GM23338 (cell line): Measurements from ENCODE around the gene NOP9. TPM values are rescaled to one million over a fixed set of nuclear protein-coding genes. Genes with fewer than 3 reads are reported as not detected.

ENCODE experiments used
- ATAC-seq: fragments of 200-7000 bp; cut with Tn5 transposase; 3 replicates; pipeline ENCODE4 v1.9.1; 2020
- DNase-seq: peaks from one replicate; pipeline ENCODE4 v3.0.0-alpha.2; 2015; ENCODE audit warnings: low spot score
- H2AFZ ChIP-seq: fragments of 200-600 bp; sonication (generic); 2 replicates; pipeline ENCODE4 v1.8.0; 2016; ENCODE audit warnings: antibody characterized with exemption, mild to moderate bottlenecking, moderate library complexity
- H3F3A ChIP-seq: fragments of 200-600 bp; sonication (generic); replicated peaks from 2 replicates; pipeline ENCODE4 v1.8.0; 2017; ENCODE audit warnings: antibody characterized with exemption, mixed run types, low read depth
- H3K27ac ChIP-seq: fragments of 200-600 bp; sonication (generic); 2 replicates; pipeline ENCODE4 v1.6.1; 2016; ENCODE audit warnings: low read depth
- H3K27me3 ChIP-seq: fragments of 200-600 bp; sonication (generic); 2 replicates; pipeline ENCODE4 v1.8.0; 2016; ENCODE audit warnings: mild to moderate bottlenecking, mixed run types, moderate library complexity; ENCODE audit not compliant: insufficient read depth
- H3K36me3 ChIP-seq: fragments of 200-600 bp; sonication (generic); 2 replicates; pipeline ENCODE4 v1.8.0; 2016; ENCODE audit warnings: mild to moderate bottlenecking; ENCODE audit not compliant: insufficient read depth
- H3K4me1 ChIP-seq: fragments of 200-600 bp; sonication (generic); 2 replicates; pipeline ENCODE4 v1.8.0; 2016; ENCODE audit warnings: mild to moderate bottlenecking, moderate library complexity; ENCODE audit not compliant: insufficient read depth
- H3K4me2 ChIP-seq: fragments of 200-600 bp; sonication (generic); 2 replicates; pipeline ENCODE4 v1.7.1; 2017; ENCODE audit warnings: mixed run types
- H3K4me3 ChIP-seq: fragments of 200-600 bp; sonication (generic); 2 replicates; pipeline ENCODE4 v1.6.1; 2016; ENCODE audit warnings: mixed run types
- H3K79me2 ChIP-seq: fragments of 200-600 bp; sonication (generic); replicated peaks from 2 replicates; pipeline ENCODE4 v1.8.0; 2017; ENCODE audit warnings: mild to moderate bottlenecking; ENCODE audit not compliant: insufficient read depth
- H3K9me2 ChIP-seq: fragments of 200-600 bp; sonication (generic); 2 replicates; pipeline ENCODE4 v1.8.0; 2017; ENCODE audit not compliant: insufficient read depth
- H4K20me1 ChIP-seq: fragments of 200-600 bp; sonication (generic); replicated peaks from 2 replicates; pipeline ENCODE4 v1.8.0; 2017; ENCODE audit warnings: mild to moderate bottlenecking; ENCODE audit not compliant: insufficient read depth
- H3K27ac Mint-ChIP-seq: 2 replicates; pipeline ENCODE4 v1.8.0; 2020; ENCODE audit warnings: inconsistent platforms, mild to moderate bottlenecking, moderate library complexity, mixed read lengths
- H3K27me3 Mint-ChIP-seq: 3 replicates; pipeline ENCODE4 v1.8.0; 2022; ENCODE audit warnings: low read depth, mild to moderate bottlenecking, moderate library complexity, mixed read lengths, inconsistent platforms; ENCODE audit not compliant: insufficient read depth, poor library complexity
- H3K36me3 Mint-ChIP-seq: 3 replicates; pipeline ENCODE4 v1.8.0; 2021; ENCODE audit warnings: low read depth, mild to moderate bottlenecking, inconsistent platforms, moderate library complexity, mixed read lengths
- H3K4me1 Mint-ChIP-seq: 3 replicates; pipeline ENCODE4 v1.8.0; 2020; ENCODE audit warnings: mild to moderate bottlenecking, inconsistent platforms, mixed read lengths
- H3K4me3 Mint-ChIP-seq: 3 replicates; pipeline ENCODE4 v1.8.0; 2021; ENCODE audit warnings: moderate library complexity, mild to moderate bottlenecking, inconsistent platforms, mixed read lengths
- H3K9me3 Mint-ChIP-seq: 3 replicates; pipeline ENCODE4 v1.8.0; 2020; ENCODE audit warnings: moderate library complexity, mild to moderate bottlenecking, inconsistent platforms, mixed read lengths
- EZH2 ChIP-seq: fragments of 200-600 bp; sonication (generic); IDR thresholded peaks from one replicate; pipeline ENCODE4 v1.8.0; 2017; ENCODE audit warnings: antibody characterized with exemption, mild to moderate bottlenecking, low read depth; ENCODE audit not compliant: unreplicated experiment
- NANOG ChIP-seq: IDR thresholded peaks from 2 replicates; pipeline ENCODE4 v1.6.1; 2016; ENCODE audit warnings: antibody characterized with exemption, borderline replicate concordance
- POLR2AphosphoS5 ChIP-seq: IDR thresholded peaks from 2 replicates; pipeline ENCODE4 v1.6.1; 2016; ENCODE audit warnings: antibody characterized with exemption, low read depth
- STAT1 ChIP-seq: IDR thresholded peaks from one replicate; pipeline ENCODE4 v1.6.1; 2016; ENCODE audit warnings: antibody characterized with exemption; ENCODE audit not compliant: unreplicated experiment
- ZNF462 ChIP-seq: fragments of 250-450 bp; sonication (Bioruptor Pico); IDR thresholded peaks from 2 replicates; pipeline ENCODE4 v1.5.0; 2020; ENCODE audit warnings: mild to moderate bottlenecking, moderate library complexity
- polyA plus RNA-seq: library from polyadenylated mRNA; unstranded; fragments of >200 nt; fragmentation: Nextera tagmentation; extraction: Ambion mirVana; gene quantifications from 2 replicates; pipeline ENCODE4 v1.2.1, GENCODE V29; 2016
- small RNA-seq: library from RNA; depleted of rRNA; stranded (forward); fragments of <200 nt; gene quantifications from one replicate; pipeline ENCODE3, GENCODE V24; 2014; ENCODE audit warnings: low replicate concordance
- total RNA-seq: library from RNA; depleted of rRNA; stranded (reverse); fragments of >200 nt; shearing (Covaris generic); gene quantifications from 2 replicates; pipeline ENCODE4 v1.2.3, GENCODE V29; 2014; rRNA removed

The NOP9 gene
- total and polyA plus RNA-seq, 2 experiments from 2014 or later, result 7.9 to 32.8 TPM

GRCh38 chr14:24356208-24356607 is 56.6 kb downstream of the NOP9 start:
- H3K4me1 ChIP-seq, result no peaks in the 10 kb centered on the region
- H3K4me2 ChIP-seq, result no peak overlapping the region
- no peak overlapping the region for H3K4me3 ChIP-seq
- peaks cover 22% of the 10 kb centered on the region for H3K27me3 Mint-ChIP-seq
- no peak overlapping the region for H3K27ac Mint-ChIP-seq
- no peak overlapping the region for H3K4me3 Mint-ChIP-seq
- H3K27me3 ChIP-seq, result peaks cover 59% of the 10 kb centered on the region
- TF ChIP-seq EZH2, result no peak
- TF ChIP-seq ZNF462, result no peak
- no peak for TF ChIP-seq STAT1
- no peak for TF ChIP-seq NANOG
- no peak for TF ChIP-seq POLR2AphosphoS5
- H3K36me3 Mint-ChIP-seq, result no peaks in the 10 kb centered on the region
- H2AFZ ChIP-seq, result no peak overlapping the region
- H3K27ac ChIP-seq, result no peak overlapping the region
- no peaks in the 10 kb centered on the region for H3K36me3 ChIP-seq
- ATAC-seq (no peak), DNase-seq (no peak)
- H3K4me1 Mint-ChIP-seq, result no peaks in the 10 kb centered on the region
- H3K79me2 ChIP-seq, result no peaks in the 10 kb centered on the region
- H3K9me2 ChIP-seq, result no peaks in the 10 kb centered on the region
- no peaks in the 10 kb centered on the region; the same call in 1 of the 2 replicates for H4K20me1 ChIP-seq
- H3F3A ChIP-seq, result no peaks in the 10 kb centered on the region
- H3K9me3 Mint-ChIP-seq, result no peaks in the 10 kb centered on the region; the same call in 2 of the 3 replicates

Small RNAs within 50 kb of the gene (small RNA-seq; reads per million reads assigned to genes)
- gene RF00026, result not detected

Other genes with a start within 250 kb of the NOP9 start
Only the 30 nearest of the 34 such genes appear.
- gene DCAF11, start 185.1 kb upstream of the NOP9 start, total RNA-seq, result 78.7 and 93.2 TPM in 2 replicates
- gene DCAF11, start 185.1 kb upstream of the NOP9 start, polyA plus RNA-seq, result 18.6 and 19.0 TPM in 2 replicates
- 2.2 and 5.2 TPM in 2 replicates for gene NRL, start 184.9 kb upstream of the NOP9 start, total RNA-seq
- 1.4 and 1.8 TPM in 2 replicates for gene NRL, start 184.9 kb upstream of the NOP9 start, polyA plus RNA-seq
- not detected in 2 replicates for gene FITM1, start 169.2 kb upstream of the NOP9 start, total RNA-seq
- gene FITM1, start 169.2 kb upstream of the NOP9 start, polyA plus RNA-seq, result 0.53 and 0.57 TPM in 2 replicates
- 53.9 and 61.1 TPM in 2 replicates for gene PSME1, start 163.7 kb upstream of the NOP9 start, total RNA-seq
- 215 and 220 TPM in 2 replicates for gene PSME1, start 163.7 kb upstream of the NOP9 start, polyA plus RNA-seq
- gene EMC9, start 158.3 kb upstream of the NOP9 start, total RNA-seq, result 20.1 and 30.0 TPM in 2 replicates
- 64.2 and 64.9 TPM in 2 replicates for gene EMC9, start 158.3 kb upstream of the NOP9 start, polyA plus RNA-seq
- gene PSME2, start 153.2 kb upstream of the NOP9 start, total RNA-seq, result 54.0 and 59.9 TPM in 2 replicates
- 246 and 259 TPM in 2 replicates for gene PSME2, start 153.2 kb upstream of the NOP9 start, polyA plus RNA-seq
- gene RNF31, start 152.4 kb upstream of the NOP9 start, total RNA-seq, result 54.8 and 86.4 TPM in 2 replicates
- 84.1 and 87.4 TPM in 2 replicates for gene RNF31, start 152.4 kb upstream of the NOP9 start, polyA plus RNA-seq
- 8.2 and 9.2 TPM in 2 replicates for gene IRF9, start 138.6 kb upstream of the NOP9 start, total RNA-seq
- gene IRF9, start 138.6 kb upstream of the NOP9 start, polyA plus RNA-seq, result 8.4 and 11.1 TPM in 2 replicates
- gene REC8, start 127.8 kb upstream of the NOP9 start, total RNA-seq, result 23.6 and 25.7 TPM in 2 replicates
- 36.8 and 38.8 TPM in 2 replicates for gene REC8, start 127.8 kb upstream of the NOP9 start, polyA plus RNA-seq
- 84.2 and 105 TPM in 2 replicates for gene IPO4, start 111.0 kb upstream of the NOP9 start, total RNA-seq
- gene IPO4, start 111.0 kb upstream of the NOP9 start, polyA plus RNA-seq, result 34.2 and 34.3 TPM in 2 replicates
- gene TM9SF1, start 104.4 kb upstream of the NOP9 start, total RNA-seq, result 25.6 and 27.5 TPM in 2 replicates
- 10.7 and 12.6 TPM in 2 replicates for gene TM9SF1, start 104.4 kb upstream of the NOP9 start, polyA plus RNA-seq
- 0.66 and 1.0 TPM in 2 replicates for gene TSSK4, start 94.2 kb upstream of the NOP9 start, total RNA-seq
- 0.70 and 0.84 TPM in 2 replicates for gene TSSK4, start 94.2 kb upstream of the NOP9 start, polyA plus RNA-seq
- gene CHMP4A, start 86.4 kb upstream of the NOP9 start, total RNA-seq, result 10.6 and 19.3 TPM in 2 replicates
- gene CHMP4A, start 86.4 kb upstream of the NOP9 start, polyA plus RNA-seq, result 30.1 and 36.9 TPM in 2 replicates
- gene MDP1, start 83.8 kb upstream of the NOP9 start, total RNA-seq, result 9.6 and 9.8 TPM in 2 replicates
- gene MDP1, start 83.8 kb upstream of the NOP9 start, polyA plus RNA-seq, result 24.7 and 31.1 TPM in 2 replicates
- gene NEDD8, start 67.5 kb upstream of the NOP9 start, total RNA-seq, result 130 and 172 TPM in 2 replicates
- 401 and 418 TPM in 2 replicates for gene NEDD8, start 67.5 kb upstream of the NOP9 start, polyA plus RNA-seq
- gene GMPR2, start 66.9 kb upstream of the NOP9 start, total RNA-seq, result 60.6 and 67.0 TPM in 2 replicates
- 70.6 TPM in 2 replicates for gene GMPR2, start 66.9 kb upstream of the NOP9 start, polyA plus RNA-seq
- 24.6 and 36.0 TPM in 2 replicates for gene TINF2, start 57.2 kb upstream of the NOP9 start, total RNA-seq
- gene TINF2, start 57.2 kb upstream of the NOP9 start, polyA plus RNA-seq, result 22.0 and 24.1 TPM in 2 replicates
- 0.39 and 0.63 TPM in 2 replicates for gene TGM1, start 36.7 kb upstream of the NOP9 start, total RNA-seq
- gene TGM1, start 36.7 kb upstream of the NOP9 start, polyA plus RNA-seq, result 0.31 and 0.42 TPM in 2 replicates
- 18.8 and 20.7 TPM in 2 replicates for gene RABGGTA, start 28.3 kb upstream of the NOP9 start, total RNA-seq
- 17.6 and 25.2 TPM in 2 replicates for gene RABGGTA, start 28.3 kb upstream of the NOP9 start, polyA plus RNA-seq
- gene DHRS1, start 70 bp upstream of the NOP9 start, total RNA-seq, result 15.4 and 22.7 TPM in 2 replicates
- gene DHRS1, start 70 bp upstream of the NOP9 start, polyA plus RNA-seq, result 15.0 and 15.4 TPM in 2 replicates
- gene CIDEB, start 8.1 kb downstream of the NOP9 start, total RNA-seq, result 4.6 and 8.9 TPM in 2 replicates
- gene CIDEB, start 8.1 kb downstream of the NOP9 start, polyA plus RNA-seq, result 3.4 and 5.0 TPM in 2 replicates
- 6.4 and 12.6 TPM in 2 replicates for gene LTB4R2, start 10.3 kb downstream of the NOP9 start, total RNA-seq
- gene LTB4R2, start 10.3 kb downstream of the NOP9 start, polyA plus RNA-seq, result 0.40 and 0.47 TPM in 2 replicates
- gene LTB4R, start 11.7 kb downstream of the NOP9 start, total RNA-seq, result 4.7 and 7.9 TPM in 2 replicates
- gene LTB4R, start 11.7 kb downstream of the NOP9 start, polyA plus RNA-seq, result 2.1 TPM in 2 replicates
- gene ADCY4, start 35.2 kb downstream of the NOP9 start, total RNA-seq, result 0.10 and 1.5 TPM in 2 replicates
- gene ADCY4, start 35.2 kb downstream of the NOP9 start, polyA plus RNA-seq, result 0.40 and 0.68 TPM in 2 replicates
- gene RIPK3, start 40.1 kb downstream of the NOP9 start, total RNA-seq, result 0.16 and 1.5 TPM in 2 replicates
- 0.31 and 0.32 TPM in 2 replicates for gene RIPK3, start 40.1 kb downstream of the NOP9 start, polyA plus RNA-seq
- 20.7 and 26.6 TPM in 2 replicates for gene NFATC4, start 68.3 kb downstream of the NOP9 start, total RNA-seq
- gene NFATC4, start 68.3 kb downstream of the NOP9 start, polyA plus RNA-seq, result 16.7 and 20.9 TPM in 2 replicates
- 17.5 and 20.0 TPM in 2 replicates for gene NYNRIN, start 99.2 kb downstream of the NOP9 start, total RNA-seq
- 3.1 TPM in 2 replicates for gene NYNRIN, start 99.2 kb downstream of the NOP9 start, polyA plus RNA-seq
- 0.07 TPM in 1 of 2 replicates, not detected in the other for gene CBLN3, start 129.8 kb downstream of the NOP9 start, total RNA-seq
- gene CBLN3, start 129.8 kb downstream of the NOP9 start, polyA plus RNA-seq, result 0.19 and 0.23 TPM in 2 replicates
- 21.9 and 28.1 TPM in 2 replicates for gene KHNYN, start 130.1 kb downstream of the NOP9 start, total RNA-seq
- 2.1 and 2.7 TPM in 2 replicates for gene KHNYN, start 130.1 kb downstream of the NOP9 start, polyA plus RNA-seq
- 9.0 and 22.9 TPM in 2 replicates for gene SDR39U1, start 142.9 kb downstream of the NOP9 start, total RNA-seq
- 60.6 and 66.5 TPM in 2 replicates for gene SDR39U1, start 142.9 kb downstream of the NOP9 start, polyA plus RNA-seq